ENCODE measurements around the gene UPF1.
"Not testable (repeated sequence)": the region's sequence is repeated elsewhere in the genome, so short reads cannot be mapped to it uniquely, and the experiment has no call there.

UPF1 gene

GRCh38 chr19:18799389-18799970 is 32.3 kb upstream of the UPF1 start:
- DNase-seq: no peak

GRCh38 chr19:18800079-18800478 is 31.7 kb upstream of the UPF1 start:
- DNase-seq: no peak

- DNase-seq: no peak
Observed at GRCh38 chr19:18800636-18801035, 31.1 kb upstream of the UPF1 start.

- no peak for DNase-seq
Observed at GRCh38 chr19:18802354-18802753, 29.4 kb upstream of the UPF1 start.

GRCh38 chr19:18803550-18804138 is 28.1 kb upstream of the UPF1 start:
- no peak for DNase-seq

GRCh38 chr19:18804139-18804601 is 27.6 kb upstream of the UPF1 start:
- no peak for DNase-seq

- DNase-seq: no peak
Observed at GRCh38 chr19:18804643-18805042, 27.1 kb upstream of the UPF1 start.

- DNase-seq: no peak
Observed at GRCh38 chr19:18807861-18808331, 23.9 kb upstream of the UPF1 start.

GRCh38 chr19:18809149-18809868 is 22.4 kb upstream of the UPF1 start:
- DNase-seq: no peak

GRCh38 chr19:18811638-18812037 is 20.1 kb upstream of the UPF1 start:
- DNase-seq: not testable (repeated sequence)

GRCh38 chr19:18814063-18814462 is 17.7 kb upstream of the UPF1 start:
- no peak for DNase-seq

GRCh38 chr19:18815673-18816072 is 16.1 kb upstream of the UPF1 start:
- no peak for DNase-seq

- not testable (repeated sequence) for DNase-seq
Observed at GRCh38 chr19:18816645-18817044, 15.1 kb upstream of the UPF1 start.

GRCh38 chr19:18817574-18817973 is 14.2 kb upstream of the UPF1 start:
- no peak for DNase-seq

GRCh38 chr19:18828786-18829185 is 3.0 kb upstream of the UPF1 start:
- DNase-seq: no peak

GRCh38 chr19:18830488-18830887 is 1.3 kb upstream of the UPF1 start:
- no peak for DNase-seq

- DNase-seq: peak in 1 of 2 donors; percentile 19
Observed at GRCh38 chr19:18832306-18833140, 764 bp downstream of the UPF1 start.

- DNase-seq: no peak
Observed at GRCh38 chr19:18833141-18833476, 1.4 kb downstream of the UPF1 start.

- no peak for DNase-seq
Observed at GRCh38 chr19:18833849-18834643, 2.3 kb downstream of the UPF1 start.

GRCh38 chr19:18834644-18834984 is 2.9 kb downstream of the UPF1 start:
- no peak for DNase-seq

GRCh38 chr19:18839465-18840287 is 7.9 kb downstream of the UPF1 start:
- no peak for DNase-seq
